ENCODE data around the gene USP35. TPM values are rescaled to one million over a fixed set of nuclear protein-coding genes. Genes with fewer than 3 reads are reported as not detected.

The USP35 gene
- polyA plus RNA-seq, 3 donors, result 0.42 to 7.6 (median 0.63) TPM

DNA sequence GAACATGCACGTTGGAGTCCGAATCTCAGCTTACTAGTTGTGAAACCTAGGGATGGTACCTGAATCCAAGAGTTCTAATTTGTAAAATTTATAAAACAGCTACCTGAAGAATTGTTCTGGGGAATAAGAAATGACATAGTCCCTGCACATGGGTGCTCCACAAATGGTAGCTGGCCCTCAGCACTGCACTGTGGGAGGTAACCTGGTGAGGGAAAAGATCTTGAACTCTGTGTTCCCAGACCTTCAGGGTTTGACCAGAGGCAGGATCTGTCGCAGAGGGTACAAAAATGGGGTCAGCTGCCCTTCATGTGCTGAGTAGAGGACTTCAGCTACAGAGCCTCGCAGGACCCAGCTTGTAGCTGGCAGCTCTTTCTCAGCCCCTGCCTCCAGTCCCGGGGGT lies 73.5 kb downstream of the USP35 start:
- H2AFZ ChIP-seq (ENCODE audit: insufficient read depth, low read depth, low read length, poor library complexity, severe bottlenecking), result no peak overlapping the region
- 100% methylated on average over 3 of the region's 5 CpGs for WGBS (ENCODE audit: insufficient coverage)
- H3K4me2 ChIP-seq (replicated peaks; ENCODE audit: extremely low read depth, low read length, poor library complexity, severe bottlenecking), result no peak overlapping the region
- no peak overlapping the region for H3K9ac ChIP-seq (ENCODE audit: insufficient read depth, low read length, poor library complexity, severe bottlenecking)
- H3K27me3 Mint-ChIP-seq (ENCODE audit: low read depth in 3 of 3), result no peaks in the 10 kb centered on the region
- no peak for DNase-seq
- H3K79me2 ChIP-seq (ENCODE audit: insufficient read depth, low read length), result peaks cover 77% of the 10 kb centered on the region
- no peak overlapping the region for H3K4me3 ChIP-seq (replicated peaks in 1 of 3; ENCODE audit: low read depth in 2 of 3, low read length in 3 of 3)
- H3K4me1 ChIP-seq (ENCODE audit: control insufficient read depth in 1 of 2, insufficient read depth in 2 of 2, low read length in 2 of 2), result peaks cover 8 to 17% of the 10 kb centered on the region in 2 donors
- intact Hi-C loops (cut with micrococcal nuclease), result no loop called here
- no peaks in the 10 kb centered on the region for H3K9me3 Mint-ChIP-seq
- peak overlapping the region in 3 of 7 donors; percentile 45 to 69 (median 63) for H3K27ac Mint-ChIP-seq
- H3K27me3 ChIP-seq (ENCODE audit: control insufficient read depth in 2 of 2, insufficient read depth in 2 of 2, low read length in 2 of 2), result no peaks in the 10 kb centered on the region
- peaks cover 93% of the 10 kb centered on the region for H4K20me1 ChIP-seq (ENCODE audit: insufficient read depth, low read length)
- no peaks in the 10 kb centered on the region for H3K9me3 ChIP-seq (replicated peaks in 1 of 2; ENCODE audit: control insufficient read depth in 1 of 2, insufficient read depth in 1 of 2, low read length in 2 of 2)
- peaks cover 19% of the 10 kb centered on the region for H3K4me1 Mint-ChIP-seq
- no peak overlapping the region for H3K27ac ChIP-seq (ENCODE audit: low read depth in 1 of 2, low read length in 2 of 2)
- H3K4me3 Mint-ChIP-seq, result no peak overlapping the region
- peaks cover 17 to 30% of the 10 kb centered on the region in 2 donors for H3K36me3 Mint-ChIP-seq
- no peaks in the 10 kb centered on the region for H3K36me3 ChIP-seq (replicated peaks in 1 of 2; ENCODE audit: control insufficient read depth in 1 of 2, insufficient read depth in 2 of 2, low read length in 2 of 2)
- TF ChIP-seq, protein P1, sequence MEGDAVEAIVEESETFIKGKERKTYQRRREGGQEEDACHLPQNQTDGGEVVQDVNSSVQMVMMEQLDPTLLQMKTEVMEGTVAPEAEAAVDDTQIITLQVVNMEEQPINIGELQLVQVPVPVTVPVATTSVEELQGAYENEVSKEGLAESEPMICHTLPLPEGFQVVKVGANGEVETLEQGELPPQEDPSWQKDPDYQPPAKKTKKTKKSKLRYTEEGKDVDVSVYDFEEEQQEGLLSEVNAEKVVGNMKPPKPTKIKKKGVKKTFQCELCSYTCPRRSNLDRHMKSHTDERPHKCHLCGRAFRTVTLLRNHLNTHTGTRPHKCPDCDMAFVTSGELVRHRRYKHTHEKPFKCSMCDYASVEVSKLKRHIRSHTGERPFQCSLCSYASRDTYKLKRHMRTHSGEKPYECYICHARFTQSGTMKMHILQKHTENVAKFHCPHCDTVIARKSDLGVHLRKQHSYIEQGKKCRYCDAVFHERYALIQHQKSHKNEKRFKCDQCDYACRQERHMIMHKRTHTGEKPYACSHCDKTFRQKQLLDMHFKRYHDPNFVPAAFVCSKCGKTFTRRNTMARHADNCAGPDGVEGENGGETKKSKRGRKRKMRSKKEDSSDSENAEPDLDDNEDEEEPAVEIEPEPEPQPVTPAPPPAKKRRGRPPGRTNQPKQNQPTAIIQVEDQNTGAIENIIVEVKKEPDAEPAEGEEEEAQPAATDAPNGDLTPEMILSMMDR (IDR thresholded peaks at IDR 0.05), result no peak

DNA sequence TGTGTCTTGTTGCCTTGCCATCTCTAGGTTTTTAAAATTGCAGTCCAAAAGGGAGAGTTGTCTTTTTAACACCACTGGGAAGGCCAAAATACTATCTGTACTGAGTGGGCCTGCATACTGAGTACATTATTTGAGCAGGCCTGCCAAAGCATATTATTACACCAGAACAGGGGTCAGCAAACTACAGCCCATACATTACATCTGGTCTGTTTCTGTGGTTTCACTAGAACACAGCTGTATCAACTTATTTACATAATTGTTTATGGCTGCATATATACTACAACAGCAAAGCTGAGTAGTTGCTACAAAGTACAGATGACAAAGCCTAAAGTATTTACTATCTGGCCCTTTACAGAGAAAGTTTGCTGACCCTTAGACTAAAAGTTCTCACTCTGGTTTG lies 74.0 kb downstream of the USP35 start:
- Histone ChIP-seq H3K27ac (ENCODE audit: low read depth in 1 of 2, low read length in 2 of 2) (no peak overlapping the region), H3K9ac (ENCODE audit: insufficient read depth, low read length, poor library complexity, severe bottlenecking) (no peak overlapping the region), H3K4me2 (replicated peaks; ENCODE audit: extremely low read depth, low read length, poor library complexity, severe bottlenecking) (no peak overlapping the region), H3K4me1 (ENCODE audit: control insufficient read depth in 1 of 2, insufficient read depth in 2 of 2, low read length in 2 of 2) (peaks cover 4 to 13% of the 10 kb centered on the region in 2 donors), H2AFZ (ENCODE audit: insufficient read depth, low read depth, low read length, poor library complexity, severe bottlenecking) (no peak overlapping the region), H4K20me1 (ENCODE audit: insufficient read depth, low read length) (peaks cover 93% of the 10 kb centered on the region), H3K9me3 (replicated peaks in 1 of 2; ENCODE audit: control insufficient read depth in 1 of 2, insufficient read depth in 1 of 2, low read length in 2 of 2) (no peaks in the 10 kb centered on the region), H3K27me3 (ENCODE audit: control insufficient read depth in 2 of 2, insufficient read depth in 2 of 2, low read length in 2 of 2) (no peaks in the 10 kb centered on the region), H3K36me3 (replicated peaks in 1 of 2; ENCODE audit: control insufficient read depth in 1 of 2, insufficient read depth in 2 of 2, low read length in 2 of 2) (no peaks in the 10 kb centered on the region), H3K79me2 (ENCODE audit: insufficient read depth, low read length) (peaks cover 78% of the 10 kb centered on the region), H3K4me3 (replicated peaks in 1 of 3; ENCODE audit: low read depth in 2 of 3, low read length in 3 of 3) (no peak overlapping the region)
- DNase-seq, result no peak
- TF ChIP-seq, protein P1 (IDR thresholded peaks at IDR 0.05), result no peak
- Mint-ChIP-seq H3K36me3 (peaks cover 18 to 32% of the 10 kb centered on the region in 2 donors), H3K4me3 (no peak overlapping the region), H3K27ac (peak overlapping the region in 3 of 7 donors; percentile 45 to 69 (median 63)), H3K4me1 (peaks cover 17% of the 10 kb centered on the region), H3K27me3 (ENCODE audit: low read depth in 3 of 3) (no peaks in the 10 kb centered on the region), H3K9me3 (no peaks in the 10 kb centered on the region)
- intact Hi-C loops (cut with micrococcal nuclease), result no loop called here

Other genes starting within 250 kb of the USP35 start
- gene INTS4, start 194.3 kb upstream of the USP35 start, polyA plus RNA-seq, result 10 to 100 TPM; 23.5 to 41.7 (median 29.0) TPM
- gene KCTD14, start 165.6 kb upstream of the USP35 start, polyA plus RNA-seq, result under 1 TPM; 0.14 to 0.33 (median 0.23) TPM
- not detected for gene THRSP, start 125.1 kb upstream of the USP35 start, polyA plus RNA-seq
- 100 to 1,000 TPM in 2 of 3 donors, 10 to 100 TPM in 1; 47.7 to 219 (median 209) TPM for gene NDUFC2, start 109.1 kb upstream of the USP35 start, polyA plus RNA-seq
- gene ALG8, start 49.3 kb upstream of the USP35 start, polyA plus RNA-seq, result 10 to 100 TPM; 15.6 to 41.7 (median 40.6) TPM
- gene KCTD21, start 293 bp upstream of the USP35 start, polyA plus RNA-seq, result 1 to 10 TPM; 3.2 to 9.2 (median 5.2) TPM
- 10 to 100 TPM in 1 of 3 donors, 1 to 10 TPM in 2; 2.8 to 39.4 (median 4.4) TPM for gene GAB2, start 228.9 kb downstream of the USP35 start, polyA plus RNA-seq